ENCODE data around the gene DAZAP1. TPM values are rescaled to one million over a fixed set of nuclear protein-coding genes. Genes with fewer than 3 reads are reported as not detected.
A peak's percentile ranks its signal among the peaks of the same experiment; 100 is the strongest.

DAZAP1 gene
- total RNA-seq, 1 donor from 2014 or later: 15.8 TPM

GRCh38 chr19:1379961-1380489 is 27.4 kb upstream of the DAZAP1 start:
- Histone ChIP-seq H3K27me3 (no peaks in the 10 kb centered on the region), H3K36me3 (peaks cover 16 to 22% of the 10 kb centered on the region in 2 donors), H3K27ac (no peak overlapping the region), H3K4me1 (peaks cover 7 to 8% of the 10 kb centered on the region in 2 donors), H3K4me3 (no peak overlapping the region), H3K9me3 (no peaks in the 10 kb centered on the region)
- TF ChIP-seq CTCF (IDR thresholded peaks at IDR 0.05): no peak
- no peak for DNase-seq (ENCODE audit: low spot score in 2 of 2)
- intact Hi-C loops (cut with DNase I): no loop called here

- H3K36me3 ChIP-seq: peaks cover 11 to 24% of the 10 kb centered on the region in 2 donors
- H3K27me3 ChIP-seq: no peaks in the 10 kb centered on the region
- intact Hi-C loops (cut with DNase I): no loop called here
- H3K4me1 ChIP-seq: peaks cover 8 to 10% of the 10 kb centered on the region in 2 donors
- no peaks in the 10 kb centered on the region for H3K9me3 ChIP-seq
- TF ChIP-seq CTCF (IDR thresholded peaks at IDR 0.05): no peak
- DNase-seq (ENCODE audit: low spot score in 2 of 2): no peak
- no peak overlapping the region for H3K27ac ChIP-seq
- no peak overlapping the region for H3K4me3 ChIP-seq
These were observed 25.1 kb upstream of the DAZAP1 start for GRCh38 chr19:1382250-1382649.

- H3K4me1 ChIP-seq: peaks cover 8 to 10% of the 10 kb centered on the region in 2 donors
- H3K4me3 ChIP-seq: peak overlapping the region in 1 of 2 donors; percentile 81
- no peaks in the 10 kb centered on the region for H3K9me3 ChIP-seq
- no peak for TF ChIP-seq CTCF (IDR thresholded peaks at IDR 0.05)
- peaks cover 4 to 17% of the 10 kb centered on the region in 2 donors for H3K36me3 ChIP-seq
- peak overlapping the region in 1 of 2 donors; percentile 78 for H3K27ac ChIP-seq
- no peaks in the 10 kb centered on the region for H3K27me3 ChIP-seq
- intact Hi-C loops (cut with DNase I): loop anchor here (1.0 kb wide), 4 partner anchors 24 to 96 kb away; partner anchors contain the start of genes C19orf25, DAZAP1 and RPS15
- no peak for DNase-seq (ENCODE audit: low spot score in 2 of 2)
These were observed 24.4 kb upstream of the DAZAP1 start for GRCh38 chr19:1383017-1383311.

- Histone ChIP-seq H3K4me3 (peak within 1 kb of the TSS; percentile 81), H3K4me1 (peaks cover 8 to 10% of the 10 kb centered on the region in 2 donors), H3K27ac (peak within 1 kb of the TSS; percentile 76 to 78), H3K9me3 (no peaks in the 10 kb centered on the region), H3K36me3 (peaks cover 4 to 18% of the 10 kb centered on the region in 2 donors), H3K27me3 (no peaks in the 10 kb centered on the region)
- intact Hi-C loops (cut with DNase I): loop anchor here (1.0 kb wide), 4 partner anchors 24 to 96 kb away; partner anchors contain the start of genes C19orf25, DAZAP1 and RPS15
- peak in 2 of 3 experiments; percentile 13 to 54 for TF ChIP-seq CTCF (IDR thresholded peaks at IDR 0.05)
- peak; percentile 47 to 93 for DNase-seq (ENCODE audit: low spot score in 2 of 2)
These were observed 23.9 kb upstream of the DAZAP1 start, which contains the start of gene NDUFS7 for GRCh38 chr19:1383312-1384084. Gene NDUFS7 (plus strand): TSS chr19:1383907. CDS start chr19:1383927, 20 bp downstream.

GRCh38 chr19:1384085-1384462 is 23.3 kb upstream of the DAZAP1 start:
- H3K27ac ChIP-seq: peak overlapping the region; percentile 76 to 78
- no peaks in the 10 kb centered on the region for H3K9me3 ChIP-seq
- intact Hi-C loops (cut with DNase I): no loop called here
- peak overlapping the region; percentile 81 for H3K4me3 ChIP-seq
- no peak for TF ChIP-seq CTCF (IDR thresholded peaks at IDR 0.05)
- no peak for DNase-seq (ENCODE audit: low spot score in 2 of 2)
- no peaks in the 10 kb centered on the region for H3K27me3 ChIP-seq
- peaks cover 9 to 24% of the 10 kb centered on the region in 2 donors for H3K36me3 ChIP-seq
- H3K4me1 ChIP-seq: peaks cover 8 to 10% of the 10 kb centered on the region in 2 donors

Data from ascending aorta (tissue), 2 donors.